CD1c-positive myeloid dendritic cell (primary cell): ENCODE results near the gene PCED1B.

Source experiments
- DNase-seq: peaks from one replicate; pipeline ENCODE4 v3.0.0-alpha.2; 2016; ENCODE audit errors: extremely low spot score

PCED1B gene

GRCh38 chr12:47067771-47068431 is 11.5 kb upstream of the PCED1B start:
- DNase-seq = no peak

DNA sequence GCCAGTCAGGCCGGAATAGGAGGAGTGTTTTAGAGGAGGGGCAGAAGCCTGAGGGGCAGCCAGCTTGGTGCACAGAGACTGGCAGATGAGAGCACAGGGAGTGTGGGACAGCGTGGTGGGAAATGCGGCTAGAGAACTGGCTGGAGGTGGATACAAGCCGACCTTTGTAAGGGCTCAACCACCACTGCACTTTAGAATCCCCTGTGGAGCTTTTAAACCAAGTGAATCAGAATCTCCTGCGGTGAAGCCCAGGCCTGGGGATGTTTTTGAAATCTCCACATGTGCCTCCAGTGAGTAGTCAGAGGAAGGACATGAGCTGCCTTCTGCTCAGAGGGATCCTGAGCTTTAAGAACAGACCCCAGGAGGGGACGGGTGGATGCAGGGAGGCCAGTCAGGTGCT is 10.9 kb upstream of the PCED1B start:
- no peak for DNase-seq

DNA sequence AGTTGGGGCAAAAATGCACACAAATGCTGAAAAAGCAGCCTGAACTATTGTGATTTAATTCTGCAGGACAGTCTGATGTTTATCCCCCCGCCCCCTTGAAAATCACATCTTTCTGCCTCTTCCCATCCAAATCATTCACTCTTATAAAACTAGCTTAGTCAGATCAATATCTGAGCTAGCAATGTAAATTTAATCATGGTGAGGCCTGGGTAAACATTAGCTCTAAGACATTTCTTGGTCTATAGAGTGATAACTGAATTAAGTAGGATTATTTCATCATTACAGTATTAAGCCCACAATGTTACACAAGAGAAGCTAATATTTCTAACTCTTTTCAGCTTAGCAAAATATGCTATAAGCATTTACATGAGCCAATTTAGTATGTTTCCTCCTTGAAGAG is 9.1 kb upstream of the PCED1B start:
- no peak for DNase-seq

DNA sequence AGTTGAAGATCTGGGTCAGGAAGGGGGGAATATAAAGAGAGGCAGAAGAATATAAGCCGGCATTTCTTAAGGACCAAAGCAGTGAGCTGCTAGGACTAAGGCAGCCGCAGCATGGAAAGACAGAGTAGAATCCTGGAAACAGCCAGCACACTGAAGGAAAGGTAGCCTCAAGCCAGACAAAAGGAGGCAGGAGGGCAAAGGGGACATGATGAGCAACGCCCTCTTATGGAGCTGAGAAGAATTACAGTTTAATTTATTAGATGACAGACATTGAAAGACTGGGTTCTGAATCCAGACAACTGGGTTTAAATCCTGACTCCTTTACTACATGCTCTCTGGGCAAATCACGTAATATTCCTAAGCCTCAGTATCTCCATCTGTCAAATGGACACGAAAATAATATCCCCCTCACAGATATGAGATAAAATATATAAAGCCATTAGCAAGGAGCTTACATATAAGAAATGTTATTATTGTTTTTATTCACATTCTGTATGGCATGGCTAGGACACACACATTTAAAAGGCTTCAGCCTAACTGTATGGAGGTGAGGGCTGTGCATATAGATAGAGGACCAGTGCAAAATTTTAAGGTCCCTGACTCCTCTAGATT is 8.1 kb upstream of the PCED1B start:
- peak; percentile 33 for DNase-seq

DNA sequence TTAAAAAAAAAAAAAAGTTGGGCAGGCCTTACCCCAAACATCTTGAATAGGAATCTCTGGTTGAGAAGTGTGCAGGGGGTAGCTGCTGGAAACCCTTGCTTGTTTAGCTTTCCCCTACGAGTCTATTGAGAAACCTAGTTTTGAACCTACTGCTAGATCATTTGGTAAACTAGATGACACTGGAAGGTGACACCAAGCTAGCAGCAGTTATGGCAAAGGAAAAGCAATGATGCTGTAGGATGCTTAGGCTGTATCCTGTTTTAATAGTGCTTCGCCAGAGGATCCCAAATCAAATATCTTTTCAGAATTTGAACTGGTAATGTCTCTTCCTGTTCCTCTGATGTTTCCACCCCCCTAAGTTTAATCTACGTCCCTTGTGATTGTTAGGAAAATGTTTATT is 5.5 kb upstream of the PCED1B start:
- no peak for DNase-seq

DNA sequence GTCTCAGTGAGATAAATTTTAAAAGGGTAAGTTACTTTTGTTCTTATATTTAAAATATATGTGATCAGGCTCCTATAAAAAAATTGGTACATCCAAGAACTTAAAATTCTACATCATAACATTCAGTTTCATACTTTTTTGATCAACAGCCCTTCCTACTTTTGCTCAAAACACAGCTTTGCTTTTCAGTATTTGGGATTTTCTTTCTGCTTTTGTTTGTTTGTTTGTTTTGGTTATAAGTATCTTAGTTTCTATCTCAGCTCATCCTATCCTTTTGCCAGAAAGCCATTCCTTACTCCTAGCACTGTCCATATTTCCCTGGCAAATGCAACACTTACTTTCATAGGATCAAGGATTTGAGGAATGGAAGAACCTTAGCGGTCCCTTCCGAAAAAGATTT is 4.7 kb upstream of the PCED1B start:
- DNase-seq = no peak

DNA sequence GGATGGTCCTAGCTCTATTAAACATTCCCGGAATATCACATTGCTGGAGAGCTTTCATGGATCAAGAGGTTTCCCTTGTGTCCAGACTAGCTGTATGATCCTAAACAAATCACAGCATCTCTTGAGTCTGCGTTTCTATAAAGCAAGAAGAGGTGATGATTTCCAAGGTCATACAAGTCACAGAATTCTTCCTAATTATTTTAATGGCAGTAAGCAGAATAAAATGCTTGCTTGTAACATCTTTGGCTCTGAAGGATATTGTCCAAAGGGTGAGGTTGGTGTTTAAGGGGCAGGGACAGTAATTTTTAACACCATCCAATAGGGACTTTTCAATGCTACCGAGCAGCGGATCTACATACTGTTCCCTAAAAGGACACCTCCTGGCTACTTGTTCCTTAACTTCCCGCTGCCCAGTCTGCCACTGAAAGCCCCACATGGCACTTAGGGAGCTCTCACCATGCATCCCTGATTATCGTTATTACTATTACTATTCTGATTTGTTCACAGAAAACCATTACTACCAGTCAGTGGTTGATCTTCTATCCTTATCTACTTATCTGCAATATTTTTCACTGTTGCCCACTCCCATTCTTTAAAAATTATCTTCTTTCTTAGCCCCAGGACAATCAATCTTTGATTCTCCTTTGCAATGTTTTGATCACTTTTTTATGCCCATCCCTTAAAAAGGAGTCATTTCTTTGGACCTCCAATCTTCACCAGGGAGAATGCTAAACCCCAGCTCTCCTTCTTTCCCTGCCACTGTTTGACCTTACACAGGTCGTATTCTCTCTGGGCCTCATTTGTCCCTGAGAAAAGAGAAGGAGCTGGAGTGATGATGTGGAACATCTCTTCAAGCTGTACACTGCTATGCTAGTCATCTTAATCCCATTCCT is 4.0 kb upstream of the PCED1B start:
- no peak for DNase-seq

- no peak for DNase-seq
Observed at GRCh38 chr12:47077206-47078085, 2.0 kb upstream of the PCED1B start.

- DNase-seq = no peak
Observed at GRCh38 chr12:47078086-47078395, 1.4 kb upstream of the PCED1B start.

DNA sequence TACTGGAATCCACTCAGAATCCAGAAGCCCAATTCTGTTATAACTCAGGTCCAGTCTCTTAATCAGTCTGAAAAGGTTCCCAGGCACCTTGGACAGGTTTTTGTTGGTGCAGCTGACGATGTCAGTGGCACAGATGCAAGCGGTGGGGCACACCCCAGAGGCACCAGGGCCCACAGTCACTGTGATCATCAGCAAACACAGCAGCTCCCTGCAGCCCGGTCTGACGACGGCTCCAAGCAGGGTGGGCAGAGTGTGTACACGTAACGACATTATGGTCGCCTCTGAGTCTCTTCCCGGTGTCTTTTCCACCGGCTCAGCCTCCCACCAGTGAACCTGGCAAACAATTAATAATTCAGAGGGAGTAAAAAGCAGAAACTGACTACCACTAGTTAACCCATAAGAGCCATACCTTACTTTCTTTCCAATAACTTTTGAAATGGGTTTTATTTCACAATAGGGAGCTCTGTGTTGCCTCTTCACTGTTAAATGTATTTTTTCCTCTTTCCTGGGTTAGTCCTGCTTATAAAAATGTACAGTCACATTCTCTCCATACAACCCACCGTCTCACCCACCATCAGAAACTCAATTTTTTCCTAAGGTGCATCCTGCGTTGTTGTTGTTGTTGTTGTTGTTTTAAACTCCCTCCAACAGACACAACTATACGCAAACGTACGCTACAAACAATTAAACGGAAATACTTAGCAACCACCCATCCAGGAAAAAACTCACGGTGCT is 521 bp upstream of the PCED1B start:
- no peak for DNase-seq

- DNase-seq = peak; percentile 36
Observed at GRCh38 chr12:47079981-47080724, 732 bp downstream of the PCED1B start.

- peak; percentile 58 for DNase-seq
Observed at GRCh38 chr12:47080725-47081502, 1.5 kb downstream of the PCED1B start.

DNA sequence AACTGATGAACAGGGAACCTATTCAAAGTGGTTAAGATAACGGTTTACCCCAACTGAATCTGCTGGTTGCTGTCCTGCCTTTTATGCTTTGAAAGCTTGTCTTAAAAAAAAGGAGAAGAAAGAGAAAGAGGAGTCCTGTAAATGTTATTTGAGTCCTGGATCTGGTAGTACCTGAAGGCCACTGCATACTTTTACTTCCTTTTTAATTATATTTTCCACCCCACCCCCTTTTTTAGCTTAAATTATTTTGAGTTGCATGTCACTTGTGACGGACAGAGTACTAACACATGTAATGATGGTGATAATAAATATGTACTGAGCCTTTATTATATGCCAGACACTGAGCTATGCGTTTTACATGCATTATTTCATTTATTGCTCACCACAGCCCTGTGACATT is 2.9 kb downstream of the PCED1B start:
- no peak for DNase-seq

DNA sequence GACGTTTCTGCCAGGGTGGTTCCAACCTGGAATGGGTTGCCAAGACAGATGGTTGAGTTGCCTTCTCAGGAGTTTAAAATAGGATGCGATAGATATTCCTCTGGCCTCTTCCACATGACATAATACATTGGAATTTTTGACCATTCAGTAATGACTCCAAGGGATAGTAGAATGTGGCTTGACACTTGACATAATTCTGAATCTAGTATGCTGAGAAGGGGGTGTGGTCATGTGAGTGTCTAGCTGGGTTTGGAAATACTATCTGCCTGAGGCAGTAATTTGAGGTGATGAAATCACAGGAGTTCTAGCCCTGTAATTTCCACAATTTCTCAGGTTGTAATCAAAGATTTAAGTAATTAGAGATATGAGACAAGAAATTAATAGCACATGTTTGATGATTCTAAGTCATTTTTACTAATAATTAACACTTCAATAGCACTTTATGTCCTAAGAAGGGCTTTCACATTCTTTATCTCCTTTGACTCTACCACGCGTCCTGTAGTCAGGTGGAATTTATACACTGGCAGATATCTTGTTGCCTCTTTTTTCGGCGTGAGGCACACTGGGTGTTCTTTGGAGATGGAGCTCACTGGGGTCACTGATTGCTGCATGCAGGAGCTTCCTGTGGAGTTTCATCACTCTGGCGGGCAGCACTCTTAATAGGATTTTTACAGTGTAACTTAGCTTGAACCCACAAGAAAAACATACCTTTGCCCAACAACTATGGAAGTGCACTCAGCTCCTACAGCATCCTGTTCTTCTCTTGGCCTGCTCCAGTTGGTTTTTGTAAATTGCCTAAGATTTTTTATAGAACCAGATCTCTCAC is 3.6 kb downstream of the PCED1B start:
- no peak for DNase-seq

DNA sequence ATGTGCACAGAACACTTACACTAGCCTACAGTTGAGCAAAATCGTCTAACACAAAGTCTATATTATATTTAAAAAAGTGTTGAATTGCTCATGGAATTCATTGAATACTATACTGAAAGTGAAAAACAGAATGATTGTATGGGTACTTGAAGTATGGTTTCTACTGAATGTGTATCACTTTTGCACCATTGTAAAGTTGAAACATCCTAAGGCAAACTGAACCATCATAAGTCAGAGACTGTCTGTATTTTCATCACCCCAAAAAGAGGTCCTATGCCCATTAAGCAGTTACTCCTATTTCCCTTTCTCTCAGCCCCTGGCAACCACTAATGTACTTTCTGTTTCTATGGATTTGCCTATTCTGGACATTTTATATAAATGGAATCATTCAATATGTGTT is 4.8 kb downstream of the PCED1B start:
- DNase-seq = no peak

GRCh38 chr12:47085815-47086252 is 6.4 kb downstream of the PCED1B start:
- peak; percentile 65 for DNase-seq

DNA sequence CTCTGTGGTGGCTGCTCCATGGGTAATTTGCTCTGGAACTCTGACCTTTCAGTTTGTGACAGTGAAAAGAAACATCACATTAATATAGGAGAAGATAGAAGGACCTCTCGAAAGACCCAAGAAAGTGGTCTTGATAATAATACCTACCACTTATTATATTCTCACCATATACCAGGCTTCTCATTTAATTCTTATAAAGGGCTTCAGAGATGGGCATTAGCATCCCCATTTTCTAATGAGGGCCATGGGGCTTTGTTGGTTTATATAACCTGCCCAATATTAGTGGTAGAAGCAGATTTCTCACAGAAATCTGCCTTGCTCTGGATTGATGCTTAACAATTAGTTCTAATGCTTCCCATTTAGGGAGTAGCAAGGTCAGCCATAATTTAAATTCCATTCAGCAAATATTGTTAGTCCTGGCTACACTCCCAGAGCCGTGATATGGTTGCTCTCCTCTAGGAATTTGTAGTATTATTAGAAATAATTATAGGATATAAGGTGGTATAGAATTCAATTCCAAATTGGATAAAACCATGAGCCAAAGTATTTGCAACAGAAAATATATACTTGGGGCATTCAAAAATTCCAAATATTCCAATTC is 7.8 kb downstream of the PCED1B start:
- DNase-seq = no peak
